GM18870 (cell line): ENCODE results near the gene ZNF718.
"Not testable (repeated sequence)": the region's sequence is repeated elsewhere in the genome, so short reads cannot be mapped to it uniquely, and the experiment has no call there.

Experiments
- ATAC-seq: cut with Tn5 transposase; IDR thresholded peaks from one replicate; pipeline ENCODE4 v1.9.1; 2021; ENCODE audit warnings: moderate library complexity; ENCODE audit not compliant: unreplicated experiment

Gene ZNF718

GRCh38 chr4:147233-147632 is 22.9 kb downstream of the ZNF718 start:
- no peak for ATAC-seq

GRCh38 chr4:161496-162284 is 37.4 kb downstream of the ZNF718 start:
- no peak for ATAC-seq

- not testable (repeated sequence) for ATAC-seq
These were observed 45.3 kb downstream of the ZNF718 start for GRCh38 chr4:169640-170039.

DNA sequence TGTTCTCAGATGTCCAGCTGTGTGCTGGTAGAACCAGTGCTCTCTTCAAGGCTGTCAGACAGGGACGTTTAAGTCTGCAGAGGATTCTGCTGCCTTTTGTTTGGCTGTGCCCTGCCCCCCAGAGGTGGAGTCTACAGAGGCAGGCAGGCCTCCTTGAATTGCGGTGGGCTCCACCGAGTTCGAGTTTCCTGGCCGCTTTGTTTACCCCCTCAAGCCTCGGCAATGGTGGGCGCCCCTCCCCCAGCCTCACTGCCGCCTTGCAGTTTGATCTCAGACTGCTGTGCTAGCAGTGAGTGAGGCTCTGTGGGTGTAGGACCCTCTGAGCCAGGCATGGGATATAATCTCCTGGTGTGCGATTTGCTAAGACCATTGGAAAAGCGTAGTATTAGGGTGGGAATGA is 47.0 kb downstream of the ZNF718 start:
- not testable (repeated sequence) for ATAC-seq

DNA sequence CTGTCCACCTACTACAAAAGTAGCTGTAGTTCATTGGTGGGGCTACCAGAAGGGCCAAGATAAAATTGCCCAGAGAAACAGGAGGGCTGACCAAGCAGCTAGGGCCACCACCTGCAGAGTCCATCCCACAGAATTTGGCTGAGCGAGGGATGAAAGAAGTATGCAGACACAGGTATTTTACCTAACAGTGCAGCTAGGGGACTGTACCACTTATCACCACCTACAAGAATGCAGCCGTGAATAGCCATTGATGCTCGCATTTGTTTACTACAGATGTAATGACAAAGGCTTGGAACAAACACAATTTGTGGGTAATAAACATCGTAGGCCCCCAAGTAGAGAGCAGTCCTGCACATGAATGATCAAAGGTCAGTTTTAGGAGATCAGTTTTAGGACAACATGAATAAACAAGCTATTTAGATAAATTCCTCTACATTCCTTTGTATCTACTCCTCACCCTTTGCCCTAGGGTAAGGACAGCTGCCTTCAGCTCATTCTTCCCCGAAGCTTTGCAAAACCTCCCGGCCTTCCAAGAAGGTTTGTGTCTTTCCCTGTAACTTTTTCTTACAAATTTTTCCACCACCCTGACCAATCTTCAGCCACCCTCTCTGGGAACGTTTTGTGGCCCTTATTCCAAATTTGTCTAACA is 49.5 kb downstream of the ZNF718 start:
- ATAC-seq, result no peak

DNA sequence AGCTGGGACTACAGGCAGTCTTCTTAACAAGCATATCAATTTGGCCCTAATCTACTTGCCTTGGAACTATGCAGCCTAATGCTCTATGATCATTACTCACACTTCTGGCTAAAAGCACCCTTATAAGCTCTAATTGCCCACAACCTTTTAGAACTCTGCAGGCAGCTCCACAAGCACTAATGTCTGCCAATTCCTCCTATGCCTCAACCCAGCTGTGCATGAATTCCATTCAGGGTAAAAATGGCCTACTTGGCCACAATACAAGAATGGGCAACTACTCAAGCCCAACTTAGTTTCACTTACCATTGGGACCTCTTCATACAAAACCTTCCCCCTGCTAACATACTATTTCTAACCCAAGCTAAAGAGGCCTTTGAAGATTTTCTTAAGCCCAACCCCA is 51.7 kb downstream of the ZNF718 start:
- no peak for ATAC-seq

GRCh38 chr4:176995-177394 is 52.7 kb downstream of the ZNF718 start:
- no peak for ATAC-seq

GRCh38 chr4:182225-182624 is 57.9 kb downstream of the ZNF718 start:
- ATAC-seq, result not testable (repeated sequence)

DNA sequence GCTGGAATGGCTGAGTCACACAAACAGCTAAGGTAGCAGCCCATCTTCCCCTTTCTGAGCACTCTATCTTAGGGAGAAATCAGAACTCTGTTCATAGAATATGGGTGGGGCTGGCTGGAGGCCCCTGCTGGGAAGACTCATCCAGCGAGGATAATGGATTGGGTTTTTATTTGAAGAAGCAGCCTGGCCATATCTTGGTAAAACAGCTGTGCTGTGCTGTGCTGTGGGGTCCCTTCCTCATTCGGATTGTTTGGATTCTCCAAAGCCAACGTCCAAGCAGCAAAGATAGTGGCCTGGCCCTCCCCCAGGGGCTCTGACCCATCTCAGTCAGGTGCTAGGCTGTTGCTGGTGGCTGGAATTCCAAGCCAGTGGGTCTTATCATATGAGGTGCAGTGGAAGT is 63.8 kb downstream of the ZNF718 start:
- no peak for ATAC-seq

- ATAC-seq, result not testable (repeated sequence)
These were observed 70.9 kb downstream of the ZNF718 start for GRCh38 chr4:195159-195558.

DNA sequence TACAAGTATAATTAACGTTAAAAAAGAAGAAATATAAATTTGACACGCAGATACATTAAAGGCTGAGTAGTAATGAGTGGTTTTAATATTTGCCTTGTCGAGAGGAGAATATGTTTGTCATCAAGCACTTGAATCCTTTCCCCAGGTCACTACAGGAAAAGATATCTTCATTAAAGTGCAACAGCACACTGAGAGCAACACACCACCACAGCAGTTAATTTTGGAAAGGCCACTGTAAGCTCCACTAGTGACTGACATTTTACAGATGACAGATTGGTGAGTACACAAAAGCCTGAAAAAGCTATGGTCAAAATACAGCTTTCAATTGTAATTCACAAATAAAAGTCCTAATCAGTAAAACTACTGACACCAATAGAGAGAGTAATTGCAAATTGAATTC is 76.6 kb downstream of the ZNF718 start:
- no peak for ATAC-seq

- not testable (repeated sequence) for ATAC-seq
These were observed 78.5 kb downstream of the ZNF718 start for GRCh38 chr4:202822-203221.

GRCh38 chr4:205097-205756 is 80.9 kb downstream of the ZNF718 start:
- ATAC-seq, result no peak

DNA sequence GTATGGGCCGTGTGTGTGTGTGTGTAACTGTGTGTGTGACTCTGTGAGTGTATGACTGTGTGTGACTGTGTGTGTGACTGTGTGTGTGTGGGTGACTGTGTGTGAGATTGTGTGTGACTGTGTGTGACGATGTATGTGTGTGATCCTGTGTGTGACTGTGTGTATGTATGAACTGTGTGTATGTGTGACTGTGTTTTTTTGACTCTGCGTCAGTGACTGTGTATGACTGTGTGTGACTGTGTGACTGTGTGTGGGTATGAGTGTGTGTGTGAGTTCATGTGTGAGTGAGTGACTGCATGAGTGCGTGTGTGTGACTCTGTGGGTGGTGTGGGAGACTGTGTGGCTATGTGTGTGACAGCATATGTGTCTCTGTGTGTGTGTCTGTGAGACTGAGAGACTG is 81.8 kb downstream of the ZNF718 start:
- no peak for ATAC-seq

DNA sequence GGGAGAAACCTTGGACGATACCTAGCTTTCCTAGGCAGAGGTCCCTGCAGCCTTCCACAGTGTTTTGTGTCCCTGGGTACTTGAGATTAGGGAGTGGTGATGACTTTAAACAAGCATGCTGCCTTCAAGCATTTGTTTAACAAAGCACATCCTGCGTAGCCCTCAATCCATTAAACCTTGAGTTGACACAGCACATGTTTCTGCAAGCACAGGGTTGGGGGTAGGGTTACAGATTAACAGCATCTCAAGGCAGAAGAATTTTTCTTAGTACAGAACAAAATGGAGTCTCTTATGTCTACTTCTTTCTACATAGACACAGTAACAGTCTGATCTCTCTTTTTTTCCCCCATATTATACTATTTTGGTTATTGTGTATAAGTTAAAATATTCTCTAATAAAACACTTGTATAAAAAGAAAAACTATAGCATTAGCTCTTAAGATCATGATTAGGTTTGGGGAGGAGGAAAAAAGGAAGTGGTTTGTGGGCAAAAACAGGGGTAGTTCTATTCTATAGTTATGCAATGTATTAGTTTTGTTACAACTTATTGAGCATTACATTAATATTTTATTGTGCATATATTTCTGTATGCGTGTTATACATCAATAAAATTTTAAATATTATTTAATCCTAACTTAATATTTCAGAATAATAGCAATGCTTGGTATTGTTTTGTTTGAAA is 84.3 kb downstream of the ZNF718 start:
- ATAC-seq, result not testable (repeated sequence)

DNA sequence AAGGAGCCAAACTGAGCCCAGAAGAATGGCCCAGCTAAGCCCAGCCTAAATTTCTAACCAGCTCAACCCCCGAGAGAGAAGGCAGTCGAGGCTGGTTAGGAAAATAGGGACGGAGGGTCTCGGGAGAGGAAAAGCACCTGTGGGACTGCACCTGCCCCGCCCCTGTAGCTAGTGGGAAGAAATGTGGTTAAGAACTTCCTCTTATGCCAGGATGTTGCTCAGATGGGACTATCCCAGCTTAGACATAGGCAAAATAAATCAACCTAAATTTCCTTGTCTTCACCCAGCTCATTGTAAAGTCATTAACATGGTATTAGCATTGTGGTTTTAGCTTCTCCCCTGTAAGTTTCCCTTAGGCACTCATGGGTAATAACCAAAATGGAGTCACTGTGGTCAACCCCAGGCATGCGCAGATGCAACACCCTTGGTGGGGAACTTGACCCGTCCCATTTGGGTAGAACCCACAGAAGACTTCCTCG is 86.8 kb downstream of the ZNF718 start:
- ATAC-seq, result no peak

- no peak for ATAC-seq
These were observed 88.3 kb downstream of the ZNF718 start for GRCh38 chr4:212438-213188.

GRCh38 chr4:213189-213535 is 88.9 kb downstream of the ZNF718 start:
- not testable (repeated sequence) for ATAC-seq
